Activated naive CD8-positive, alpha-beta T cell (primary cell): ENCODE measurements around the gene FKBP4.

Experiments
- H3K27ac Mint-ChIP-seq: one replicate; pipeline ENCODE4 v1.8.0; 2021; ENCODE audit warnings: mixed read lengths
- H3K27me3 Mint-ChIP-seq: one replicate; pipeline ENCODE4 v1.8.0; 2021; ENCODE audit warnings: mixed read lengths
- H3K36me3 Mint-ChIP-seq: one replicate; pipeline ENCODE4 v1.8.0; 2021; ENCODE audit warnings: mixed read lengths
- H3K4me1 Mint-ChIP-seq: one replicate; pipeline ENCODE4 v1.8.0; 2021; ENCODE audit warnings: low read depth, mixed read lengths
- H3K4me3 Mint-ChIP-seq: one replicate; pipeline ENCODE4 v1.8.0; 2021; ENCODE audit warnings: mild to moderate bottlenecking, mixed read lengths
- H3K9me3 Mint-ChIP-seq: one replicate; pipeline ENCODE4 v1.8.0; 2021; ENCODE audit warnings: low read depth, mixed read lengths

FKBP4 gene, protein sequence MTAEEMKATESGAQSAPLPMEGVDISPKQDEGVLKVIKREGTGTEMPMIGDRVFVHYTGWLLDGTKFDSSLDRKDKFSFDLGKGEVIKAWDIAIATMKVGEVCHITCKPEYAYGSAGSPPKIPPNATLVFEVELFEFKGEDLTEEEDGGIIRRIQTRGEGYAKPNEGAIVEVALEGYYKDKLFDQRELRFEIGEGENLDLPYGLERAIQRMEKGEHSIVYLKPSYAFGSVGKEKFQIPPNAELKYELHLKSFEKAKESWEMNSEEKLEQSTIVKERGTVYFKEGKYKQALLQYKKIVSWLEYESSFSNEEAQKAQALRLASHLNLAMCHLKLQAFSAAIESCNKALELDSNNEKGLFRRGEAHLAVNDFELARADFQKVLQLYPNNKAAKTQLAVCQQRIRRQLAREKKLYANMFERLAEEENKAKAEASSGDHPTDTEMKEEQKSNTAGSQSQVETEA

DNA sequence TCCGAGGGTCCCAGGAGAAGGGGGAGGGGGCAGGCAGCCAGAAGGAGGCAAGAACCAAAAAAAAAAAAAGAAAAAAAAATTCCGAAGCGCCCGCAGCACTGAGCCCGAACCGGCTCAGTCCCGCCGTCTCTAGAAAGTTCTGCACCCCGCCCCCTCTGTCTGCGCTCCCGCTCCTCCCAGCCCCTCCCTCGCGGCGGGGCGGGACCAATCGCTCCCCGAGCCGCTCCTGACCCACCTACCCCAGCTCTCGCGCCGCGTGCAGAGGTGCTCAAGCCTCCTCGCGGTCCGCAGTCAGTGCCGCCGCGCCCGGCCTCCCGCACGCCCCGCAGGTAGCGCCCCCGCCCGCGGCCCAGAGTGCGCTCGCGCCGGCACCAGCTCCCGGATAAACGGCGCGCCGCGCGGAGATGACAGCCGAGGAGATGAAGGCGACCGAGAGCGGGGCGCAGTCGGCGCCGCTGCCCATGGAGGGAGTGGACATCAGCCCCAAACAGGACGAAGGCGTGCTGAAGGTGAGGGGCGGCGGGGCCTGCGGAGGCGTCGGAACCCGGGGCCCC is at the start of gene FKBP4:
TSS of gene FKBP4 (plus strand) at position 235 of the 554 bp plus-strand sequence. CDS start at position 405, 170 bp downstream.
- Mint-ChIP-seq H3K9me3 (no peaks in the 10 kb centered on the region), H3K4me3 (peak within 1 kb of the TSS; percentile 96), H3K36me3 (peaks cover 13% of the 10 kb centered on the region), H3K4me1 (peaks cover 22% of the 10 kb centered on the region), H3K27ac (peak within 1 kb of the TSS; percentile 50), H3K27me3 (no peaks in the 10 kb centered on the region)

DNA sequence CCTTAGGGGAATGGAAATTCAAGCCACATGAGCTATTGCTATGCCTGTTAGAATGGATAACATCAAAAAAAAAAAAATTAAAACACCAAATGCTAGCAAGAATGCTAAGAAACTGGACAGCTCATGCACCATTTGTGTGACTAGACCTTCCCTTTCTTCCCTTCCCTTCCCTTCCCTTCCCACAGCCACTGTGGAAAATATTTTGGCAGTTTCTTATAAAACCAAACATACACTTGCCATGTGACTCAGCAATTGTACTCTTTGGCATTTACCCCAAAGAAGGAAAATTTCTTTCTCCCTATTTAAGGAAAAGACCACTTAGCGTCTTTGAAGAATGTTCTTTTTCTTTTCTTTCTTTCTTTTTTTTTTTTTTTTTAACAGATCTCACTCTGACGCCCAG is 49.1 kb upstream of the FKBP4 start:
- Mint-ChIP-seq H3K27me3 (peaks cover 7% of the 10 kb centered on the region), H3K9me3 (peaks cover 5% of the 10 kb centered on the region), H3K4me3 (no peak overlapping the region), H3K27ac (no peak overlapping the region), H3K4me1 (no peaks in the 10 kb centered on the region), H3K36me3 (no peaks in the 10 kb centered on the region)

DNA sequence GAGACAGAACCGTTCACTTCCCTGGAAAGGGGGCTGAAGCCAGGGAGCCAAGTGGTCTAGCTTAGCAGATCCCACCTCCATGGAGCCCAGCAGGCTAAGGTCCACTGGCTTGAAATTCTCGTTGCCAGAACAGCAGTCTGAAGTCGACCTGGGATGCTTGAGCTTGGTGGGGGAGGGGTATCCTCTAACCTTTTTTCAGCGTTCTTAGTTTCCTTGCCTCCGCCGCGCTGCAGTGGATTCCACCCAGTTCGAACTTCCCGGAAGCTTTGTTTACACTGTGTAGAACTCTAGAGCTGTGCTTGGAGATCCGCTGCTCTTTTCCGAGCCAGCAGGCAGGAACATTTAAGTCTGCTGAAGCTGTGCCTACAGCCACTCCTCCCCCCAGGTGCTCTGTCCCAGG is 45.2 kb upstream of the FKBP4 start:
- H3K36me3 Mint-ChIP-seq, result no peaks in the 10 kb centered on the region
- no peak overlapping the region for H3K27ac Mint-ChIP-seq
- H3K9me3 Mint-ChIP-seq, result peaks cover 5% of the 10 kb centered on the region
- H3K4me1 Mint-ChIP-seq, result peaks cover 5% of the 10 kb centered on the region
- H3K4me3 Mint-ChIP-seq, result no peak overlapping the region
- peaks cover 25% of the 10 kb centered on the region for H3K27me3 Mint-ChIP-seq

DNA sequence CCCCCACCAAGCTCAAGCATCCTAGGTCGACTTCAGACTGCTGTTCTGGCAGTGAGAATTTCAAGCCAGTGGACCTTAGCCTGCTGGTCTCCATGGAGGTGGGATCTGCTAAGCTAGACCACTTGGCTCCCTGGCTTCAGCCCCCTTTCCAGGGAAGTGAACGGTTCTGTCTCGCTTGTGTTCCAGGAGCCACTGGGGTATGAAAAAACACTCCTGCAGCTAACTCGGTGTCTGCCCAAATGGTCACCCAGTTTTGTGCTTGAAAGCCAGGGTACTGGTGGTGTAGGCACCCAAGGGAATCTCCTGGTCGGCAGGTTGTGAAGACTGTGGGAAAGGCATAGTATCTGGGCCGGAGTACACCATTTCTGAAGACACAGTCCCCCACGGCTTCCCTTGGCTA is 44.6 kb upstream of the FKBP4 start:
- peaks cover 5% of the 10 kb centered on the region for H3K9me3 Mint-ChIP-seq
- H3K27me3 Mint-ChIP-seq, result peaks cover 23% of the 10 kb centered on the region
- H3K4me3 Mint-ChIP-seq, result no peak overlapping the region

DNA sequence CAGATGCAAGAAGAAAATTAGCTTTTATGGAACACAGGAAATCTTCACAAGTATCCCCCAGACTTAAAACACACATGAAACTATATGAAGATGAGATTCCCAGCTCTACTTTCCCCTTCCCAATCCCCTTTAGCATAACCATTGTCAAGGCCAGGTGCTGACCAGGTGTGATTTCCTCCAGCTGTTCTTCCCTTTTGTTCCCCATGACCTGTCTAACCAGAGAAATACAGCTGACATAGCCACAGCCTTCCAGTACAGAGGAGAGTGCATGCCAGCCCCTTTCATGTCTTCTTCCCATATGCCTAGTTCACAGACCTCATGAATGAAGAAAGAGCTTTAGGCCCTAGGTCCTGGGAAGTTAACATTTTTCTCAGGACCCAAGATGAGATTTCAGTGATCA is 43.5 kb upstream of the FKBP4 start:
- peaks cover 5% of the 10 kb centered on the region for H3K4me1 Mint-ChIP-seq
- no peak overlapping the region for H3K27ac Mint-ChIP-seq
- peaks cover 22% of the 10 kb centered on the region for H3K27me3 Mint-ChIP-seq
- peaks cover 5% of the 10 kb centered on the region for H3K9me3 Mint-ChIP-seq
- H3K36me3 Mint-ChIP-seq, result no peaks in the 10 kb centered on the region
- H3K4me3 Mint-ChIP-seq, result no peak overlapping the region

More for the DNA sequence above, 44.6 kb upstream of the FKBP4 start:
- Mint-ChIP-seq H3K4me1 (peaks cover 5% of the 10 kb centered on the region), H3K27ac (no peak overlapping the region), H3K36me3 (no peaks in the 10 kb centered on the region)

DNA sequence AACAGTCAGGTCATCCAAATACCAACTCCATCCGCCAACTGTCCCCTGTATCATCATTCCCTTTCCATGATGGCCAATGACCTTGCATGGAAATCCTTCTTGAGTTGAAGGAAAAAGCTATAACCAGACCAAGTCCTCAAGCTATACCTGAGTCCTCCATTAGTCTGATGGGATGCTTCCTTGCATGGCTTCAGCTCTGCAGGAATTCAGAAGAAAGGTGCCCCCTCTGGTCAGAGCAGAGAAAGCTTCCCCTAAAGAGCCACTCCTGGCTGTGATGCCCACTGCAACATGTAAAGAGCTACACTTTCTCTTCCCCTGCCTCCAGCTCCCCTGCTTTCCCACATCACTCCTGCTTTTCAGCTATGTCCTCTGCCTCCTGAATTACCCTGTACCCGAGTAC is 43.1 kb upstream of the FKBP4 start:
- Mint-ChIP-seq H3K27me3 (peaks cover 25% of the 10 kb centered on the region), H3K27ac (no peak overlapping the region), H3K4me1 (peaks cover 5% of the 10 kb centered on the region), H3K36me3 (peaks cover 2% of the 10 kb centered on the region), H3K4me3 (no peak overlapping the region), H3K9me3 (peaks cover 5% of the 10 kb centered on the region)

DNA sequence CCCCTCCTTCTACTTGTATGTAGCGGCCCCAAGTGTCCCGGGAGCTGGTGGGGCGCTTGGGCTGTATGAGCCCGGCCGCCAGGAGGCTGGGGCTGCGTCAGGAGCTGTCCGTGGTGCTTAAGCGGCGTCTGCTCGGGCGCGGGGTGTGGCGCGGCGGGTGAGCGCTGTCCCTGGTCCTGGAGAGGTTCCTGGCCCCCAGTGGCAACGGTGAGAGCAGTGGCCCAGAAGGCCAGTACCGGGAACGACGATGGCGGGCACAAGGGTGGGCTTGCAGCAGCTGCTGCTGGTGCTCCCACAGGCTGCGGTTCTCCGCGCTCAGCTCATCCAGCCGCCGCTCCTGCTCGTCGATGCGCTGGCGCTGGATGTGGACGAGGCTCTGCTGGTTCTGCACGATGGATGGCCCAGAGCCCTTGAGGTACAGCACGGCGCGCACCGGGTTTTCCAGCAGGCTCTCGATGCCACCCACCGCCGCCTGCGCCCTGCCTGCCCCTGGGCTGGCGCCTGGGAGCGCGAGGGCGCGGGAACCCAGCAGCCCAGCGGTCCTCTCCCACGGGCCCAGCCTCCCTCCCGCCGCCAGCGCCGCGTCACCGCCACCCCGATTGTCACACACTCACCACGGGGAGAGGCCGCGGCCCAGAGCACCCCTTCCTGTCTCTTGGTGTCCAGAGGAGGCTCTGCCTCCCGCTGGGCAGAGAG is 41.9 kb upstream of the FKBP4 start:
- peaks cover 5% of the 10 kb centered on the region for H3K4me1 Mint-ChIP-seq
- peaks cover 2% of the 10 kb centered on the region for H3K9me3 Mint-ChIP-seq
- H3K36me3 Mint-ChIP-seq, result peaks cover 2% of the 10 kb centered on the region
- no peak overlapping the region for H3K27ac Mint-ChIP-seq
- peaks cover 29% of the 10 kb centered on the region for H3K27me3 Mint-ChIP-seq
- H3K4me3 Mint-ChIP-seq, result no peak overlapping the region

DNA sequence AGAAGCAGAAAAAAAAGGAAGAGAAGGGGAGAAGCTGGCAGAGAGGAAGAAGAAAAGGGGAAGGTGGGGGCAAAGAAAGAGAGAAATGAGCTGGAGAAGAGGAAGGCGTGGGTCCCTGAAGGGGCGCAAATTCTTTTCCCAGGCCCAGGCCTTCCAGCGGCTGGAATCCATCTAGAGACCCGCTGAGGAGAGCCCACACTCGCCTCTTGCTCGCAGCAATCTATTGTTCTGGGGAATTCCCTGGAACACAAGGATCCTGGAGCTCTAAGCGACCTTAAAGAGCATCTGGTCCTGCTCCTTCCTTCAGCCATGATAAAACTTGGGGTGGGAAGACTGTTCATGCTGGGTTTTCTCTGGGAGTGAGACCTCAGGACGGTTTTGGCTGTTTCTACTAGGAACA is 41.2 kb upstream of the FKBP4 start:
- H3K4me1 Mint-ChIP-seq, result peaks cover 5% of the 10 kb centered on the region

DNA sequence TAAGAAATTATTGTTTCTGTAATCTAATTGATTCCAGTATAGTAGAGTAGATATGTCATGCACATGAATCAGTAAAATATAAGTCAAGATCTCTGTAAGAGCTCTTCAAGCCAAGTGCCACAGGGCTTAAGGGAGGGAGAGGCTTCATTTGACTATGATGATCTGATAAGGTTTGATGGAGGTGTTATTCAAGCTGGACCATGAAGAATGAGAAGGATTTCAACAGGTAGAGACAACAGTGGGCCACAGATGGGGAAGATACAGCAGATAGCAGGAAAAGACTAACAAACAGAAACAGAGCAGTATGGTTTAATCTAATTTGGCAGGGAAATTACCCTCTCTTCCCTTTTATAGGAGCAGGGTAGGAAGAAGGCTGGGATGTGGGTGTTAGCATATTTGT is 40.6 kb upstream of the FKBP4 start:
- Mint-ChIP-seq H3K27me3 (peaks cover 31% of the 10 kb centered on the region), H3K36me3 (peaks cover 2% of the 10 kb centered on the region), H3K4me3 (no peak overlapping the region), H3K4me1 (peaks cover 5% of the 10 kb centered on the region), H3K27ac (no peak overlapping the region), H3K9me3 (no peaks in the 10 kb centered on the region)

More for the DNA sequence above, 41.2 kb upstream of the FKBP4 start:
- H3K27me3 Mint-ChIP-seq, result peaks cover 30% of the 10 kb centered on the region
- no peak overlapping the region for H3K4me3 Mint-ChIP-seq
- H3K27ac Mint-ChIP-seq, result no peak overlapping the region
- H3K36me3 Mint-ChIP-seq, result peaks cover 2% of the 10 kb centered on the region
- no peaks in the 10 kb centered on the region for H3K9me3 Mint-ChIP-seq

DNA sequence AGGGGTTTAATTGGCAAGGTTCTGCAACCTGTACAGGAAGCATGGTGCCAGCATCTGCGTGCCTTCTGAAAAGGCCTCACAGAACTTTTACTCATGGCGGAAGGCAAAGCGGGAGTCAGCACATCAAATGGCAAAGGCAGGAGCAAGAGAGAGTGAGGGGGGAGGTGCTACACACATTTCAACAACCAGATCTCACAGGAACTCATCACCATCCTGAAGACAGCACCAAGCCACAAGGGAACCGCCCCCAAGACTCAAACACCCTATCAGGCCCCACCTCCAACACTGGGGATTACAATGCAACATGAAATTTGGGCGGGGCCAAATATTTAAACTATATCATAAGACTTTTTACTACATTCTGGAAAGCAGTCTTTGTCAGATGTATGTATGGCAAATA is 38.0 kb upstream of the FKBP4 start:
- Mint-ChIP-seq H3K27me3 (peaks cover 21% of the 10 kb centered on the region), H3K4me3 (no peak overlapping the region), H3K4me1 (peaks cover 5% of the 10 kb centered on the region), H3K27ac (no peak overlapping the region), H3K36me3 (peaks cover 7% of the 10 kb centered on the region), H3K9me3 (no peaks in the 10 kb centered on the region)

DNA sequence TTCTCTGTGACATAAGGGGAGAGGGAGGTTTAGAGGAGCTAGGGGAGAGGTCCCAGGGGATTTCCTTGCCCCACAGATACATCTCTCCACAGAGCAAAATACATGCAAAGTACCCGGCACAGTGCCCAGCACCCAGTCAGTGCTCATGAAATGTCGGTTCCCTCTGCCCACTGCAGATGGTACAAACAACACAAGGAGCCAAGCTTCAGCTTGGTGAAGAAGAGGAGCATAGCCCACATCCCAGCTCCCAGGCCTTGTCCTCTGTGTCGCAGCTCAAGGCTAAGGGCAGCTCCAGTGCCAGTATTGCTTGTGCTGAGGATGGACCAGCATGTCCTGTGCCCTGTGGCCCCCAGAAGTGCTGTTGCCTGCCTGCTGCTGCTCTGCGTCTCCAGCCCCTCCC is 35.0 kb upstream of the FKBP4 start:
- Mint-ChIP-seq H3K9me3 (no peaks in the 10 kb centered on the region), H3K4me1 (no peaks in the 10 kb centered on the region), H3K4me3 (no peak overlapping the region), H3K27ac (no peak overlapping the region), H3K36me3 (peaks cover 7% of the 10 kb centered on the region), H3K27me3 (peaks cover 11% of the 10 kb centered on the region)

DNA sequence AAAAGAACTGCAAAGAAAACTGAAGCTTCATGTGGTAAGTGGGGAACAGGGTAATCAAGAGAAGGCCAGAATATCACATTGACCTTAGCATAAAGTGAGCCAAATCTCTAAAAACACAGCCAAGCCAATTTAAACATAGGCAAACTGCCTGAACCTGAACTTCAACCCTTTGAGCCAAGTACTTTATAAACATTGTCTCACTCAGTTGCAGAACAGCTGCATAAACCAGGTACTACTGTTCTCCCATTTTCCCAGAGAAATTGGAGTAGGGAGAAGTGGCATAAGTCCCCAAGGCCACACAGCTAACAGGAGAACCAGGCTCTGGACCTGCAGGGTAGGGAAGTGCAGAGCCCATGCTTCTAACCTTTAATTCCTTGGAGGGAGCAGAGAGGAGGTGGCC is 30.4 kb upstream of the FKBP4 start:
- Mint-ChIP-seq H3K4me1 (peaks cover 1% of the 10 kb centered on the region), H3K36me3 (peaks cover 5% of the 10 kb centered on the region), H3K27ac (no peak overlapping the region), H3K27me3 (no peaks in the 10 kb centered on the region), H3K9me3 (no peaks in the 10 kb centered on the region), H3K4me3 (no peak overlapping the region)

DNA sequence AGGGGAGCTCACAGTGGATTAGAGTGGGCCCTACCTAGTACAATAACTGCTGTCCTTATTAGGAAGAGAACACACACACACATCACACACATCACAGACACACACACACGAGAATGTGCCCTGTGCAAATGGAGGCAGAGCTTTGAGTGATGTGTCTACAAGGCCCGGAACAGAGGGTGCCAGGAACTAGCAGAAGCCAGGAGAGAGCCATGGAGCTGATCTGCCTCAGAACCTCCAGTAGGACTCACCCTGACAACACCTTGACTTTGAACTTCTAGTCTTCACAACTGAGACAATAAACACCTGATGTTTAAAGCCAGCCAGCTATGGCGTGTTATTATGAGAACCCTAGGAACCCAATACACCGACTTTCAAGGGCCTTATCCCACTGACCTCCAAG is 29.7 kb upstream of the FKBP4 start:
- H3K9me3 Mint-ChIP-seq, result no peaks in the 10 kb centered on the region
- peaks cover 5% of the 10 kb centered on the region for H3K36me3 Mint-ChIP-seq
- H3K27me3 Mint-ChIP-seq, result no peaks in the 10 kb centered on the region
- H3K4me1 Mint-ChIP-seq, result peaks cover 1% of the 10 kb centered on the region
- H3K27ac Mint-ChIP-seq, result no peak overlapping the region
- H3K4me3 Mint-ChIP-seq, result no peak overlapping the region

DNA sequence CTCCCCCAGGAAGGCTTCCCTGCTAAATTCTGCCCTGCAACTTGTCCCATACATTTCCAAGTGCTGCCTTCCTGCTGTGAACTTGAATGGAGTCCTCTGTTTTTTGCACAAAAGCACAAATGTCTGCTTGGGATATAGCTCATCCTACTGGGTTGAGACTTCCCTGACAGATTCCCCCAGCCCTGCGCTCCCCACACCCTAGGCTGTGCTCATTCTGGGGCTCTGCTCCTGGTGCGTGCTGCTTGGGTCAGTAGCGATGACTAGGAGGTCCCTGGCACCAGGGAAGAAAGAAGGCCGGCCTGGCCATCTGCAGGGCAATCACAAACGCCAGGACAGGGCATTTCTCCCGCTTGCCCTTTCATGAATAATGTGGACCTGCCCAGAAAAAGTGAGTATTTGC is 29.2 kb upstream of the FKBP4 start:
- Mint-ChIP-seq H3K27ac (no peak overlapping the region), H3K27me3 (no peaks in the 10 kb centered on the region), H3K9me3 (no peaks in the 10 kb centered on the region), H3K36me3 (peaks cover 7% of the 10 kb centered on the region), H3K4me1 (peaks cover 1% of the 10 kb centered on the region), H3K4me3 (no peak overlapping the region)

DNA sequence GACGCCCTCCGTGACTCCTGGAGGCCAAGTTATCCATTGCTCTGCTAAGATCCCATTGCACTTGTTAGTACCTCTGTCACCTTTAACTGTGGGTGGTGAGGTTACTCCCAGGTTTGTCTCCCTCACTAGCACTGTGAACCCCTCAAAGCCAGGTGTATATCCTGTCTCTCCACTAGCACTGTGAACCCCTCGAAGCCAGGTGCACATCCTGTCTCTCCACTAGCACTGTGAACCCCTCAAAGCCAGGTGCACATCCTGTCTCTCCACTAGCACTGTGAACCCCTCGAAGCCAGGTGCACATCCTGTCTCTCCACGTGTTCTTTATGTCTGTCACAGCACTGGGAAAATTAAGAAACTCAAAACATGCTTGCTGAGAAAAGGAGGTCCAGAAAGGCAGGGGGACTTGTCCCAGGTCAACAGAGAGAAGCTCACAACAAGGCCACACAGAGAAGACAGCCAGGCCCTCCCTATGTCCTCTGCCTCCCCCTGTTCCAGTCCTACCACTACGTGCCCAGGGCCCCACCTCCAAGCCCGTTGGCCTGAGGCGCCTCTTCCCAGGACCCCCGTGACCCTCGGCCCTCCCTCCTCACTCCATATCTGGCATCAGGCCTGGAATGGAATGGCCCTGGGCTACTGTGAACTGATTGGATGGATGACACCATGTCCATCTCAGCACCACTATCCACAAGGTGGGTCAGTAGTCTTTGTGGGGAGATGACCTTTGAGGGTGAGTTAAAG is 26.4 kb upstream of the FKBP4 start:
- H3K27ac Mint-ChIP-seq, result no peak overlapping the region
- no peaks in the 10 kb centered on the region for H3K27me3 Mint-ChIP-seq
- H3K36me3 Mint-ChIP-seq, result peaks cover 4% of the 10 kb centered on the region
- peaks cover 1% of the 10 kb centered on the region for H3K4me1 Mint-ChIP-seq
- no peak overlapping the region for H3K4me3 Mint-ChIP-seq
- no peaks in the 10 kb centered on the region for H3K9me3 Mint-ChIP-seq
